Thyroid gland (tissue), 4 donors: ENCODE data around the gene C5orf22.

Experiments
- CTCF ChIP-seq, 6 experiments: fragments of 200-600 bp in 3 of 6; fragments of 450-650 bp in 3 of 6; sonication (generic) in 3 of 6; IDR thresholded peaks; one replicate each; pipeline ENCODE4 v1.5.1; 2016 to 2019; ENCODE audit warnings: antibody characterized with exemption in 6 of 6, mild to moderate bottlenecking in 2 of 6, inconsistent platforms in 1 of 6, moderate library complexity in 1 of 6
- POLR2A ChIP-seq, 2 donors: fragments of 450-650 bp; IDR thresholded peaks; one replicate each; pipeline ENCODE4 v1.6.1; 2017; ENCODE audit warnings: antibody characterized with exemption in 2 of 2, mild to moderate bottlenecking in 2 of 2, moderate library complexity in 1 of 2

GRCh38 chr5:31502506-31502905, 29.6 kb upstream of the C5orf22 start:
- no peak for TF ChIP-seq CTCF (IDR thresholded peaks at IDR 0.05)
- no peak for TF ChIP-seq POLR2A (IDR thresholded peaks at IDR 0.05)
